HepG2 (cell line): ENCODE measurements around the gene FAM174C. TPM values are rescaled to one million over a fixed set of nuclear protein-coding genes. Genes with fewer than 3 reads are reported as not detected.

Source experiments
- ATF1 ChIP-seq: IDR thresholded peaks from 2 replicates; pipeline ENCODE4 v1.6.1; 2016; ENCODE audit warnings: mild to moderate bottlenecking, control low read depth
- BCL3 ChIP-seq: sonication (generic); formaldehyde crosslinking; IDR thresholded peaks from 2 replicates; pipeline ENCODE4 v1.5.1; 2020; ENCODE audit warnings: mild to moderate bottlenecking, missing genetic modification reagents, moderate library complexity
- BCLAF1 ChIP-seq: fragments of 450-650 bp; IDR thresholded peaks from 2 replicates; pipeline ENCODE4 v1.6.1; 2017; ENCODE audit warnings: mild to moderate bottlenecking
- CTCF ChIP-seq: sonication (generic); formaldehyde crosslinking; IDR thresholded peaks from 2 replicates; pipeline ENCODE4 v1.5.0; 2020; ENCODE audit warnings: mild to moderate bottlenecking, missing genetic modification reagents, moderate library complexity
- FOSL2 ChIP-seq: sonication (generic); formaldehyde crosslinking; IDR thresholded peaks from 2 replicates; pipeline ENCODE4 v1.4.0; 2020; ENCODE audit warnings: missing genetic modification reagents
- KAT7 ChIP-seq: IDR thresholded peaks from 2 replicates; pipeline ENCODE4 v1.6.1; 2018; ENCODE audit warnings: borderline replicate concordance, missing compliant biosample characterization
- KDM2A ChIP-seq: sonication (generic); formaldehyde crosslinking; IDR thresholded peaks from 2 replicates; pipeline ENCODE4 v1.4.0; 2020; ENCODE audit warnings: low read depth, missing genetic modification reagents, borderline replicate concordance
- LCORL ChIP-seq, 2 experiments: fragments of 450-650 bp in 1 of 2; sonication (generic) in 1 of 2; formaldehyde crosslinking in 1 of 2; IDR thresholded peaks; 2 replicates each; pipeline versions ENCODE4 v1.5.0 to v1.6.1; 2017 to 2020; ENCODE audit warnings: antibody characterized with exemption in 1 of 2, missing genetic modification reagents in 1 of 2
- RBM39 ChIP-seq: fragments of 200-400 bp; formaldehyde crosslinking; IDR thresholded peaks from one replicate; pipeline ENCODE4 v1.6.1; 2018; ENCODE audit warnings: antibody characterized with exemption, mild to moderate bottlenecking, low read depth, low read length; ENCODE audit not compliant: poor library complexity, severe bottlenecking
- SIX4 ChIP-seq: sonication (generic); formaldehyde crosslinking; IDR thresholded peaks from 2 replicates; pipeline ENCODE4 v1.4.0; 2020; ENCODE audit warnings: missing genetic modification reagents
- SP4 ChIP-seq: sonication (generic); formaldehyde crosslinking; IDR thresholded peaks from 2 replicates; pipeline ENCODE4 v1.8.1; 2023; ENCODE audit warnings: mild to moderate bottlenecking, missing genetic modification reagents
- UBTF ChIP-seq: sonication (generic); formaldehyde crosslinking; IDR thresholded peaks from 2 replicates; pipeline ENCODE4 v1.4.0; 2020; ENCODE audit warnings: mild to moderate bottlenecking, missing genetic modification reagents
- YEATS4 ChIP-seq: sonication (generic); formaldehyde crosslinking; IDR thresholded peaks from 2 replicates; pipeline ENCODE4 v1.4.0; 2020; ENCODE audit warnings: missing genetic modification reagents, borderline replicate concordance
- ZNF275 ChIP-seq: sonication (generic); formaldehyde crosslinking; IDR thresholded peaks from 2 replicates; pipeline ENCODE4 v1.8.0; 2022; ENCODE audit warnings: missing genetic modification reagents, mild to moderate bottlenecking, inconsistent platforms, borderline replicate concordance
- ZNF446 ChIP-seq: sonication (generic); formaldehyde crosslinking; IDR thresholded peaks from 2 replicates; pipeline ENCODE4 v1.5.0; 2020; ENCODE audit warnings: mild to moderate bottlenecking, missing genetic modification reagents
- ZNF770 ChIP-seq: sonication (generic); formaldehyde crosslinking; IDR thresholded peaks from 2 replicates; pipeline ENCODE4 v1.5.0; 2020; ENCODE audit warnings: mild to moderate bottlenecking, missing genetic modification reagents
- polyA plus RNA-seq, 8 experiments: library from polyadenylated mRNA; depleted of rRNA in 3 of 8; stranded (reverse) in 7 of 8; unstranded in 1 of 8; fragments of >200 nt; fragmentation: Illumina TruSeq in 4 of 8; extraction: Trizol in 4 of 8; gene quantifications; 2 replicates each; pipeline versions ENCODE4 v1.2.1 to v1.2.3, GENCODE V29; 2011 to 2016; ENCODE audit warnings: low read depth in 4 of 8, missing spikeins in 1 of 8, mixed read lengths in 1 of 8; ENCODE audit not compliant: insufficient read depth in 1 of 8
- total RNA-seq, 5 experiments: library from RNA; depleted of rRNA; stranded (reverse); fragments of >200 nt; fragmentation: Illumina TruSeq; extraction: Trizol; gene quantifications; 2 replicates each; pipeline ENCODE4 v1.2.3, GENCODE V29; 2016; ENCODE audit warnings: low read depth in 1 of 5

Gene FAM174C
- total and polyA plus RNA-seq, 2 of the 13 experiments (the other 11 are each of a cell fraction or from before 2014, with no cell fraction given) = 19.5 to 31.3 TPM

- peak; percentile 49; the same call in 1 of the 2 replicates for TF ChIP-seq UBTF (CRISPR knock-in tag)
- peak; percentile 29 for TF ChIP-seq FOSL2 (CRISPR knock-in tag)
- peak; percentile 15; the same call in 1 of the 2 replicates for TF ChIP-seq ZNF446 (CRISPR knock-in tag)
- 0 out of 2 replicates have a peak, but pooled peaks have one; percentile 15 for TF ChIP-seq SIX4 (CRISPR knock-in tag)
- peak; percentile 65; the same call in 1 of the 2 replicates for TF ChIP-seq YEATS4
- TF ChIP-seq BCL3 = peak; percentile 61; the same call in 1 of the 2 replicates
- TF ChIP-seq LCORL (IDR thresholded peaks at IDR 0.05) = no peak
- TF ChIP-seq LCORL (CRISPR knock-in tag; IDR thresholded peaks at IDR 0.05) = 0 out of 2 replicates have a peak, but pooled peaks have one; percentile 44
- TF ChIP-seq SP4 (CRISPR knock-in tag) = peak; percentile 41; the same call in 1 of the 2 replicates
- TF ChIP-seq CTCF (CRISPR knock-in tag) = peak; percentile 33; the same call in 1 of the 2 replicates
- TF ChIP-seq KAT7 (CRISPR knock-in tag) = no peak; the same call in 1 of the 2 replicates
- TF ChIP-seq ATF1 (CRISPR knock-in tag) = peak; percentile 89
- TF ChIP-seq KDM2A = peak; percentile 84
- peak; percentile 76 for TF ChIP-seq ZNF770 (CRISPR knock-in tag)
- TF ChIP-seq ZNF275 (CRISPR knock-in tag) = peak; percentile 42; the same call in 1 of the 2 replicates
- TF ChIP-seq BCLAF1 = no peak
- no peak for TF ChIP-seq RBM39
Measured at GRCh38 chr19:1241417-1242095, 33.8 kb upstream of the FAM174C start, which contains the start of gene ATP5F1D (continued).
